Lung (tissue), 16 donors: ENCODE results near the gene SPG21. TPM values are rescaled to one million over a fixed set of nuclear protein-coding genes. Genes with fewer than 3 reads are reported as not detected.

Experiments used
- ATAC-seq: fragments of 200-7000 bp; cut with Tn5 transposase; one replicate; pipeline ENCODE4 v1.9.1; 2020; ENCODE audit warnings: moderate number of reproducible peaks; ENCODE audit not compliant: insufficient read depth, low FRiP score
- DNase-seq, 3 donors: peaks; one replicate each; pipeline ENCODE4 v3.0.0-alpha.2; 2013 to 2017
- H3K27ac ChIP-seq, 2 donors: one replicate each; pipeline ENCODE4 v1.5.1; 2013; ENCODE audit warnings: mild to moderate bottlenecking in 2 of 2, moderate library complexity in 2 of 2, control low read depth in 1 of 2, inconsistent platforms in 1 of 2, low read depth in 1 of 2, low read length in 1 of 2
- H3K27me3 ChIP-seq, 3 donors: one replicate each; pipeline ENCODE4 v1.5.1; 2013; ENCODE audit warnings: low read length in 2 of 3; ENCODE audit not compliant: control insufficient read depth in 3 of 3, insufficient read depth in 3 of 3
- H3K36me3 ChIP-seq, 4 donors: one replicate each; pipeline ENCODE4 v1.5.1; 2013; ENCODE audit warnings: low read length in 4 of 4, mild to moderate bottlenecking in 1 of 4, moderate library complexity in 1 of 4; ENCODE audit not compliant: control insufficient read depth in 4 of 4, insufficient read depth in 4 of 4
- H3K4me1 ChIP-seq, 5 donors: one replicate each; pipeline ENCODE4 v1.5.1; 2013; ENCODE audit warnings: low read length in 5 of 5, mild to moderate bottlenecking in 2 of 5, moderate library complexity in 1 of 5; ENCODE audit not compliant: control insufficient read depth in 5 of 5, insufficient read depth in 5 of 5
- H3K4me3 ChIP-seq: one replicate; pipeline ENCODE4 v1.5.1; 2013; ENCODE audit warnings: mild to moderate bottlenecking, control low read depth, moderate library complexity
- H3K9ac ChIP-seq, 2 donors: one replicate each; pipeline ENCODE4 v1.5.1; 2013; ENCODE audit warnings: low read length in 2 of 2, control low read depth in 1 of 2; ENCODE audit not compliant: insufficient read depth in 1 of 2
- H3K9me3 ChIP-seq, 4 donors: one replicate each; pipeline ENCODE4 v1.5.1; 2013; ENCODE audit warnings: low read length in 3 of 4, mild to moderate bottlenecking in 1 of 4, moderate library complexity in 1 of 4; ENCODE audit not compliant: control insufficient read depth in 4 of 4, insufficient read depth in 3 of 4
- WGBS, 2 donors: extraction: QIAGEN DNeasy Blood & Tissue Kit; methylation state at CpG; one replicate each; pipeline ENCODE4 v1.1.7; 2013; 5-methylcytosine and 5-hydroxymethylcytosine counted together
- long read RNA-seq, 5 donors: transcript quantifications; one replicate each; lab custom pipeline, GENCODE V29; 2026
- polyA plus RNA-seq, 2 donors: library from polyadenylated mRNA; stranded (reverse); fragments of 200-250 nt; gene quantifications; one replicate each; pipeline ENCODE4 v1.2.1, GENCODE V29; 2013
- total RNA-seq, 2 donors: library from RNA; depleted of rRNA in 1 of 2; stranded (reverse); fragments of >200 nt in 1 of 2; gene quantifications; one replicate each; pipeline ENCODE4 v1.2.1, GENCODE V29; 2014 to 2021
- TF ChIP-seq, protein P1 (sequence below): IDR thresholded peaks from 2 replicates; pipeline ENCODE4 v1.5.1; 2012; ENCODE audit warnings: mild to moderate bottlenecking; ENCODE audit errors: control extremely low read depth, extremely low read depth
- donor health status: control.
- donor health status: control.
- donor health status: Bipolar disorder and iron deficiency.
- donor health status: healthy.
- donor health status: DM: yes; HTN: yes; CAD: no.

SPG21 gene
- total RNA-seq (100 to 1,000 TPM in 1 of 2 donors, 10 to 100 TPM in 1; 79.2 to 115 TPM), polyA plus RNA-seq (10 to 100 TPM; 88.2 to 98.2 TPM)
- long read RNA-seq, donor 1, transcript SPG21-201 (9 exons, 1,822 nt): major isoform, 37 of 57 reads
- long read RNA-seq, donor 1, partial matches to known transcripts: 14 of 57 reads
- long read RNA-seq, donor 1, other reads (novel, unspliced or antisense): 0 of 57 reads
- long read RNA-seq, donor 2, transcript SPG21-201 (9 exons, 1,822 nt): major isoform, 14 of 16 reads
- long read RNA-seq, donor 2, partial matches to known transcripts: 0 of 16 reads
- long read RNA-seq, donor 2, other reads (novel, unspliced or antisense): 0 of 16 reads
- long read RNA-seq, donor 3, transcript SPG21-201 (9 exons, 1,822 nt): major isoform, 13 of 14 reads
- long read RNA-seq, donor 3, partial matches to known transcripts: 0 of 14 reads
- long read RNA-seq, donor 3, other reads (novel, unspliced or antisense): 0 of 14 reads
- long read RNA-seq, donor 4, transcript SPG21-201 (9 exons, 1,822 nt): major isoform, 9 of 17 reads
- long read RNA-seq, donor 4, partial matches to known transcripts: 7 of 17 reads
- long read RNA-seq, donor 4, other reads (novel, unspliced or antisense): 0 of 17 reads
- long read RNA-seq, donor 5, transcript SPG21-201 (9 exons, 1,822 nt): major isoform, 49 of 53 reads
- long read RNA-seq, donor 5, partial matches to known transcripts: 0 of 53 reads
- long read RNA-seq, donor 5, other reads (novel, unspliced or antisense): 0 of 53 reads

GRCh38 chr15:64989416-64990167, at the start of gene SPG21:
TSS of gene SPG21 (minus strand) at chr15:64989914. CDS start at chr15:64983569, 6,345 bp downstream.
- peak within 1 kb of the TSS; percentile 91 to 98 for H3K27ac ChIP-seq
- H3K36me3 ChIP-seq: no peaks in the 10 kb centered on the region
- peak; percentile 94 to 97 (median 96) for DNase-seq
- H3K9ac ChIP-seq: peak within 1 kb of the TSS; percentile 66 to 86
- WGBS, 2 donors: 1% methylated on average over 61 to 75 of the region's 75 CpGs
- TF ChIP-seq, protein P1, sequence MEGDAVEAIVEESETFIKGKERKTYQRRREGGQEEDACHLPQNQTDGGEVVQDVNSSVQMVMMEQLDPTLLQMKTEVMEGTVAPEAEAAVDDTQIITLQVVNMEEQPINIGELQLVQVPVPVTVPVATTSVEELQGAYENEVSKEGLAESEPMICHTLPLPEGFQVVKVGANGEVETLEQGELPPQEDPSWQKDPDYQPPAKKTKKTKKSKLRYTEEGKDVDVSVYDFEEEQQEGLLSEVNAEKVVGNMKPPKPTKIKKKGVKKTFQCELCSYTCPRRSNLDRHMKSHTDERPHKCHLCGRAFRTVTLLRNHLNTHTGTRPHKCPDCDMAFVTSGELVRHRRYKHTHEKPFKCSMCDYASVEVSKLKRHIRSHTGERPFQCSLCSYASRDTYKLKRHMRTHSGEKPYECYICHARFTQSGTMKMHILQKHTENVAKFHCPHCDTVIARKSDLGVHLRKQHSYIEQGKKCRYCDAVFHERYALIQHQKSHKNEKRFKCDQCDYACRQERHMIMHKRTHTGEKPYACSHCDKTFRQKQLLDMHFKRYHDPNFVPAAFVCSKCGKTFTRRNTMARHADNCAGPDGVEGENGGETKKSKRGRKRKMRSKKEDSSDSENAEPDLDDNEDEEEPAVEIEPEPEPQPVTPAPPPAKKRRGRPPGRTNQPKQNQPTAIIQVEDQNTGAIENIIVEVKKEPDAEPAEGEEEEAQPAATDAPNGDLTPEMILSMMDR: no peak
- H3K9me3 ChIP-seq: no peaks in the 10 kb centered on the region
- no peaks in the 10 kb centered on the region for H3K27me3 ChIP-seq
- peak within 1 kb of the TSS; percentile 91 for H3K4me3 ChIP-seq
- peaks cover 0 to 30% (median 5%) of the 10 kb centered on the region in 5 donors for H3K4me1 ChIP-seq
- peak; percentile 96 for ATAC-seq

GRCh38 chr15:65038836-65039235, 49.1 kb upstream of the SPG21 start:
- DNase-seq: no peak
- WGBS, 2 donors: 76 to 90% methylated on average over 5 of the region's 5 CpGs

GRCh38 chr15:65038428-65038827, 48.7 kb upstream of the SPG21 start:
- H3K27ac ChIP-seq: no peak overlapping the region
- H3K9me3 ChIP-seq: no peaks in the 10 kb centered on the region
- TF ChIP-seq, protein P1: no peak
- no peak overlapping the region for H3K4me3 ChIP-seq
- no peak for ATAC-seq
- WGBS, 2 donors: 92 to 93% methylated on average over 3 of the region's 3 CpGs
- DNase-seq: no peak
- H3K27me3 ChIP-seq: no peaks in the 10 kb centered on the region
- peak overlapping the region in 1 of 2 donors; percentile 47 for H3K9ac ChIP-seq
- H3K4me1 ChIP-seq: peaks cover 0 to 25% (median 7%) of the 10 kb centered on the region in 5 donors
- H3K36me3 ChIP-seq: no peaks in the 10 kb centered on the region

More at GRCh38 chr15:65038836-65039235, 49.1 kb upstream of the SPG21 start:
- Histone ChIP-seq H3K27ac (no peak overlapping the region), H3K9me3 (no peaks in the 10 kb centered on the region), H3K4me3 (no peak overlapping the region), H3K27me3 (no peaks in the 10 kb centered on the region), H3K4me1 (peaks cover 0 to 21% (median 6%) of the 10 kb centered on the region in 5 donors), H3K36me3 (no peaks in the 10 kb centered on the region), H3K9ac (peak overlapping the region in 1 of 2 donors; percentile 47)
- no peak for ATAC-seq
- TF ChIP-seq, protein P1: no peak
